CD4-positive, alpha-beta T cell (primary cell): ENCODE data around the gene DMXL2. TPM values are rescaled to one million over a fixed set of nuclear protein-coding genes. Genes with fewer than 3 reads are reported as not detected.

Experiments
- ATAC-seq: fragments of 200-7000 bp; cut with Tn5 transposase; one replicate; pipeline ENCODE4 v1.10.0; 2022; ENCODE audit warnings: mild to moderate bottlenecking; ENCODE audit not compliant: poor library complexity
- CTCF ChIA-PET: fragments of 350-600 bp; sonication (Branson Sonifier 250); formaldehyde crosslinking; loops from one replicate; lab custom pipeline; 2021; ENCODE audit warnings: antibody characterized with exemption, inconsistent platforms; lab: Charles Lee
- POLR2A ChIA-PET: fragments of 350-600 bp; sonication (Branson Sonifier 250); formaldehyde crosslinking; loops from one replicate; lab custom pipeline; 2021; ENCODE audit warnings: antibody characterized with exemption, inconsistent platforms; lab: Charles Lee
- DNase-seq, 14 experiments: peaks; one replicate each; pipeline ENCODE4 v3.0.0-alpha.2; 2013 to 2020; ENCODE audit warnings: mixed read lengths in 2 of 14
- H3K27ac ChIP-seq, 2 donors: one replicate each; pipeline versions ENCODE4 v1.5.1 to v1.7.0; 2013; ENCODE audit warnings: low read length in 2 of 2, low read depth in 1 of 2, mild to moderate bottlenecking in 1 of 2
- H3K27me3 ChIP-seq, 2 experiments: 1 replicate in 1 of 2; 2 replicates in 1 of 2; pipeline versions ENCODE4 v1.6.1 to v1.7.0; 2013; ENCODE audit warnings: low read length in 2 of 2, control low read depth in 1 of 2, mild to moderate bottlenecking in 1 of 2, moderate library complexity in 1 of 2; ENCODE audit not compliant: insufficient read depth in 2 of 2, control insufficient read depth in 1 of 2
- H3K36me3 ChIP-seq: one replicate; pipeline ENCODE4 v1.6.1; 2013; ENCODE audit warnings: low read length, control low read depth; ENCODE audit not compliant: insufficient read depth
- H3K4me1 ChIP-seq: one replicate; pipeline ENCODE4 v1.6.1; 2013; ENCODE audit warnings: low read length, control low read depth; ENCODE audit not compliant: insufficient read depth
- H3K4me3 ChIP-seq: one replicate; pipeline ENCODE4 v1.5.1; 2013; ENCODE audit warnings: mild to moderate bottlenecking, low read length, moderate library complexity
- H3K9me3 ChIP-seq, 2 experiments: 1 replicate in 1 of 2; 2 replicates in 1 of 2; pipeline versions ENCODE4 v1.6.1 to v1.7.0; 2013; ENCODE audit warnings: low read length in 2 of 2, mild to moderate bottlenecking in 2 of 2, control low read depth in 1 of 2, moderate library complexity in 1 of 2; ENCODE audit not compliant: control insufficient read depth in 1 of 2, insufficient read depth in 1 of 2
- H3K27ac Mint-ChIP-seq: one replicate; pipeline ENCODE4 v1.8.0; 2020; ENCODE audit warnings: mixed read lengths
- H3K27me3 Mint-ChIP-seq: one replicate; pipeline ENCODE4 v1.8.0; 2021; ENCODE audit warnings: mixed read lengths
- H3K36me3 Mint-ChIP-seq: one replicate; pipeline ENCODE4 v1.8.0; 2021; ENCODE audit warnings: low read depth, mixed read lengths
- H3K4me1 Mint-ChIP-seq: one replicate; pipeline ENCODE4 v1.8.0; 2021; ENCODE audit warnings: low read depth, mixed read lengths
- H3K4me3 Mint-ChIP-seq: one replicate; pipeline ENCODE4 v1.8.0; 2020; ENCODE audit warnings: mild to moderate bottlenecking, mixed read lengths
- H3K9me3 Mint-ChIP-seq: one replicate; pipeline ENCODE4 v1.8.0; 2020; ENCODE audit warnings: mixed read lengths
- CTCF ChIP-seq: fragments of 200-600 bp; IDR thresholded peaks from one replicate; pipeline ENCODE4 v1.8.0; 2022; ENCODE audit warnings: antibody characterized with exemption, mild to moderate bottlenecking
- intact Hi-C, 2 experiments: fragments of 100-400 bp; cut with DNase I in 1 of 2; cut with micrococcal nuclease in 1 of 2; formaldehyde crosslinking; loops; one replicate each; pipeline versions ENCODE4 v1.15.1 to v1.9.0; 2023 to 2025; cut with DNase I, micrococcal nuclease
- total RNA-seq, 174 experiments: library from RNA in 2 of 174; stranded (reverse) in 2 of 174; gene quantifications; one replicate each; pipeline ENCODE4 v1.2.3 and lab custom pipeline; 2021 to 2026

Gene DMXL2
- total RNA-seq, 2 experiments from 2014 or later: 4.7 to 5.5 TPM

- Mint-ChIP-seq H3K9me3 (no peaks in the 10 kb centered on the region), H3K4me1 (no peaks in the 10 kb centered on the region), H3K4me3 (no peak overlapping the region), H3K27me3 (no peaks in the 10 kb centered on the region), H3K27ac (no peak overlapping the region), H3K36me3 (peaks cover under 1% of the 10 kb centered on the region)
- ATAC-seq: no peak
- H3K36me3 ChIP-seq: no peaks in the 10 kb centered on the region
- no peak overlapping the region for H3K4me3 ChIP-seq
- peaks cover 0 to 3% of the 10 kb centered on the region in 2 experiments for H3K27me3 ChIP-seq
- CTCF ChIA-PET: no interaction called here
- H3K9me3 ChIP-seq: no peaks in the 10 kb centered on the region
- TF ChIP-seq CTCF: no peak
- no peak overlapping the region for H3K27ac ChIP-seq
- POLR2A ChIA-PET: no interaction called here
- no peak for DNase-seq
- no peaks in the 10 kb centered on the region for H3K4me1 ChIP-seq
- intact Hi-C loops: no loop called here
Observed at GRCh38 chr15:51603002-51603401, 19.6 kb downstream of the DMXL2 start.

- H3K4me3 Mint-ChIP-seq: no peak overlapping the region
- Histone ChIP-seq H3K4me3 (no peak overlapping the region), H3K9me3 (no peaks in the 10 kb centered on the region), H3K36me3 (no peaks in the 10 kb centered on the region), H3K27me3 (peaks cover 0 to 3% of the 10 kb centered on the region in 2 experiments), H3K4me1 (no peaks in the 10 kb centered on the region), H3K27ac (no peak overlapping the region)
- intact Hi-C loops: no loop called here
- peaks cover 4% of the 10 kb centered on the region for H3K36me3 Mint-ChIP-seq
- DNase-seq (no peak), ATAC-seq (no peak)
- CTCF ChIA-PET: no interaction called here
- H3K27ac Mint-ChIP-seq: no peak overlapping the region
- H3K4me1 Mint-ChIP-seq: no peaks in the 10 kb centered on the region
- H3K27me3 Mint-ChIP-seq: no peaks in the 10 kb centered on the region
- POLR2A ChIA-PET: no interaction called here
- H3K9me3 Mint-ChIP-seq: no peaks in the 10 kb centered on the region
- TF ChIP-seq CTCF: no peak
Observed at GRCh38 chr15:51602484-51602883, 20.1 kb downstream of the DMXL2 start.

GRCh38 chr15:51601801-51602200 is 20.8 kb downstream of the DMXL2 start:
- Histone ChIP-seq H3K27me3 (peaks cover 0 to 3% of the 10 kb centered on the region in 2 experiments), H3K9me3 (no peaks in the 10 kb centered on the region), H3K36me3 (no peaks in the 10 kb centered on the region), H3K27ac (no peak overlapping the region), H3K4me1 (no peaks in the 10 kb centered on the region), H3K4me3 (no peak overlapping the region)
- DNase-seq (no peak), ATAC-seq (no peak)
- CTCF ChIA-PET: no interaction called here
- intact Hi-C loops: no loop called here
- no peak overlapping the region for H3K27ac Mint-ChIP-seq
- no peaks in the 10 kb centered on the region for H3K4me1 Mint-ChIP-seq
- POLR2A ChIA-PET: no interaction called here
- no peaks in the 10 kb centered on the region for H3K27me3 Mint-ChIP-seq
- H3K36me3 Mint-ChIP-seq: peaks cover 4% of the 10 kb centered on the region
- no peak overlapping the region for H3K4me3 Mint-ChIP-seq
- H3K9me3 Mint-ChIP-seq: no peaks in the 10 kb centered on the region
- TF ChIP-seq CTCF: no peak
